Stimulated activated CD8-positive, alpha-beta memory T cell treated with anti-CD3 and anti-CD28 coated beads, Interleukin-7, amount 100 ng/mL, for 4 hours (primary cell): ENCODE data around the gene AMPD3.
A peak's percentile ranks its signal among the peaks of the same experiment; 100 is the strongest.

Experiments used
- DNase-seq, 2 donors: peaks; one replicate each; pipeline ENCODE4 v3.0.0-alpha.2; 2020; ENCODE audit warnings: low read depth in 2 of 2

Gene AMPD3

GRCh38 chr11:10539339-10539738 is 84.3 kb downstream of the AMPD3 start:
- DNase-seq = no peak

- DNase-seq = no peak
These were observed 85.5 kb downstream of the AMPD3 start for GRCh38 chr11:10540546-10540914.

GRCh38 chr11:10540915-10541560 is 86.0 kb downstream of the AMPD3 start, which contains the start of gene RNF141:
TSS of gene RNF141 (minus strand) at chr11:10541187. CDS start at chr11:10534158, 7,029 bp downstream.
- DNase-seq = peak; percentile 85 to 93

- DNase-seq = no peak
These were observed 86.5 kb downstream of the AMPD3 start for GRCh38 chr11:10541561-10541930.

- DNase-seq = no peak
These were observed 87.7 kb downstream of the AMPD3 start for GRCh38 chr11:10542776-10543175.

- DNase-seq = no peak
These were observed 88.7 kb downstream of the AMPD3 start for GRCh38 chr11:10543782-10544181.

GRCh38 chr11:10544491-10545465 is 89.7 kb downstream of the AMPD3 start:
- DNase-seq = no peak

- DNase-seq = no peak
These were observed 95.6 kb downstream of the AMPD3 start for GRCh38 chr11:10550503-10551289.

- DNase-seq = no peak
These were observed 96.2 kb downstream of the AMPD3 start for GRCh38 chr11:10551290-10551592.

- no peak for DNase-seq
These were observed 96.8 kb downstream of the AMPD3 start for GRCh38 chr11:10551845-10552352.

GRCh38 chr11:10556590-10556989 is 101.5 kb downstream of the AMPD3 start:
- DNase-seq = no peak
